ENCODE data around the gene COX20.
"Not testable (repeated sequence)": the region's sequence is repeated elsewhere in the genome, so short reads cannot be mapped to it uniquely, and the experiment has no call there.

The COX20 gene

DNA sequence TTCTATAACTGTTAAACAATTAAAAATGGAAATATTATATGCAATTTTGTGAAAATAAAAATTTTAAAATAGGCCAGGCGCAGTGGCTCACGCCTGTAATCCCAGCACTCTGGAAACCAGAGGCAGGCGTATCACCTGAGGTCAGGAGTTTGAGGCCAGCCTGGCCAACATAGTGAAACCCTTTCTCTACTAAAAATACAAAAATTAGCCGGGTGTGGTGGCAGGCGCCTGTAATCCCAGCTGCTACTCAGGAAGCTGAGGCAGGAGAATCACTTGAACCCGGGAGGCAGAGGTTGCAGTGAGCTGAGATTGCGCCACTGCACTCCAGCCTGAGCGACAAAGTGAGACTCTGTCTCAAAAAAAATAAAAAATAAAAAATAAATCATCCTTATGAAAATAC lies 2.2 kb upstream of the COX20 start:
- 73% methylated on average over 6 of the region's 8 CpGs for WGBS
- H2AFZ ChIP-seq (ENCODE audit: low read depth, low read length); H2AK5ac ChIP-seq (ENCODE audit: low read length, severe bottlenecking); H3K18ac ChIP-seq (ENCODE audit: low read depth in 1 of 2, low read length in 2 of 2); H4K91ac ChIP-seq (ENCODE audit: low read length); H2BK12ac ChIP-seq (ENCODE audit: low read length in 2 of 2); H4K8ac ChIP-seq (ENCODE audit: low read length); H3K14ac ChIP-seq (ENCODE audit: low read length in 2 of 2); H3K27me3 ChIP-seq (ENCODE audit: control insufficient read depth in 1 of 2, insufficient read depth in 1 of 2, low read length in 2 of 2); H3K4ac ChIP-seq (ENCODE audit: low read depth in 1 of 2, low read length in 2 of 2); H2BK15ac ChIP-seq (ENCODE audit: low read depth, poor library complexity, severe bottlenecking); H3K79me1 ChIP-seq (replicated peaks; ENCODE audit: low read length, poor library complexity, severe bottlenecking); H3K9me3 ChIP-seq (ENCODE audit: control insufficient read depth, low read length); H3K23ac ChIP-seq (ENCODE audit: low read length in 2 of 2); H3K4me1 ChIP-seq (ENCODE audit: control insufficient read depth, insufficient read depth, low read depth, low read length); DNase-seq; H3K27ac ChIP-seq (ENCODE audit: low read length, poor library complexity, severe bottlenecking); H3K4me2 ChIP-seq (ENCODE audit: low read length, poor library complexity, severe bottlenecking); H2BK120ac ChIP-seq (ENCODE audit: low read depth, low read length); H2BK5ac ChIP-seq (ENCODE audit: low read depth, low read length, poor library complexity, severe bottlenecking): not testable (repeated sequence)
- peak overlapping the region in 1 of 2 experiments; percentile 90 for H3K4me3 ChIP-seq (ENCODE audit: insufficient read depth in 1 of 2, low read depth in 1 of 2, low read length in 2 of 2)
- H3K9ac ChIP-seq (ENCODE audit: low read length) = peak overlapping the region; percentile 98
- H3K36me3 ChIP-seq (ENCODE audit: control insufficient read depth in 1 of 2, insufficient read depth in 2 of 2, low read depth in 1 of 2, low read length in 2 of 2) = peaks cover 0 to 11% of the 10 kb centered on the region in 2 experiments

DNA sequence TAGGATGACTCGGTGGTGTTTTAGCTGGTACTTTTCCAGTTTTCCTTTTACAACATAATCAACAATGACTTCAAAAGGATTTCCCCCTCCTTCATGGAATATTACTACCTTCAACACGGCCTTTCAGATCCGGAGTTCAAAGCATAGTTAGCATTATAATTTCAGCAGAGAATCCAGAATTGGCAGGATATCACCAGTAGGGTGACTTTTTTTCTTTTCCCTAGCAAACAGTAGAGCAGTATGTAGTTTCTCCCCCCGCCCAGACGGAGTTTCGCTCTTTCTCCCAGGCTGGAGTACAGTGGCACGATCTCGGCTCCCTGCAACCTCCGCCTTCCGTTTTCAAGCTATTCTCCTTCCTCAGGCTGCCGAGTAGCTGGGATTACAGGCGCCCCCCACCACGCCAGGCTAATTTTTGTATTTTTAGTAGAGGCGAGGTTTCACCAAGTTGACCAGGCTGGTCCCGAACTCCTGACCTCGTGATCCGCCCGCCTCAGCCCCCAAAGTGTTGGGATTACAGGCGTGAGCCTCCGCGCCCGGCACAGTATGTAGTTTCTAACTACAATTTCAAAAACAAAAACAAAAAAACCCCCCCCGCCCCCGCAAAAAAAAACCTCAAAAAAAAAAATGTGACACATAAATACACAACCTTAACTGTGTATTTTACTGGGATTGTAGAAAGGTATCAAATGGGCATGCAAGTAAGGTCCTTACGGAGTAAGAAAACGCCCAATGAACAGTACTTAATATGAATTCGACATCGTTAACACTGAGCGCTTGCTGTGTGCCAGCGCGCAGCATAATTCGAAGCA lies 1.5 kb upstream of the COX20 start:
- Histone ChIP-seq H2AK5ac (ENCODE audit: low read length, severe bottlenecking) (no peak overlapping the region), H3K9me3 (ENCODE audit: control insufficient read depth, low read length) (no peaks in the 10 kb centered on the region), H3K27ac (ENCODE audit: low read length, poor library complexity, severe bottlenecking) (peak overlapping the region; percentile 98), H3K27me3 (ENCODE audit: control insufficient read depth in 1 of 2, insufficient read depth in 1 of 2, low read length in 2 of 2) (no peaks in the 10 kb centered on the region), H3K36me3 (ENCODE audit: control insufficient read depth in 1 of 2, insufficient read depth in 2 of 2, low read depth in 1 of 2, low read length in 2 of 2) (peaks cover 3 to 15% of the 10 kb centered on the region in 2 experiments), H3K4me2 (ENCODE audit: low read length, poor library complexity, severe bottlenecking) (peak overlapping the region; percentile 77), H3K23ac (ENCODE audit: low read length in 2 of 2) (no peak overlapping the region), H2BK5ac (ENCODE audit: low read depth, low read length, poor library complexity, severe bottlenecking) (peak overlapping the region; percentile 81), H3K79me1 (replicated peaks; ENCODE audit: low read length, poor library complexity, severe bottlenecking) (peaks cover 1% of the 10 kb centered on the region), H3K4me3 (ENCODE audit: insufficient read depth in 1 of 2, low read depth in 1 of 2, low read length in 2 of 2) (peak overlapping the region; percentile 37 to 90), H2BK12ac (ENCODE audit: low read length in 2 of 2) (no peak overlapping the region), H3K4ac (ENCODE audit: low read depth in 1 of 2, low read length in 2 of 2) (peak overlapping the region; percentile 35 to 86), H2BK120ac (ENCODE audit: low read depth, low read length) (peak overlapping the region; percentile 15), H2BK15ac (ENCODE audit: low read depth, poor library complexity, severe bottlenecking) (peak overlapping the region; percentile 23), H2AFZ (ENCODE audit: low read depth, low read length) (peak overlapping the region; percentile 69), H4K91ac (ENCODE audit: low read length) (peak overlapping the region; percentile 75), H3K4me1 (ENCODE audit: control insufficient read depth, insufficient read depth, low read depth, low read length) (no peaks in the 10 kb centered on the region), H4K8ac (ENCODE audit: low read length) (peak overlapping the region; percentile 93), H3K14ac (ENCODE audit: low read length in 2 of 2) (no peak overlapping the region), H3K9ac (ENCODE audit: low read length) (peak overlapping the region; percentile 98), H3K18ac (ENCODE audit: low read depth in 1 of 2, low read length in 2 of 2) (peak overlapping the region; percentile 79 to 82)
- 18% methylated on average over 26 of the region's 32 CpGs for WGBS
- peak; percentile 83 for DNase-seq

DNA sequence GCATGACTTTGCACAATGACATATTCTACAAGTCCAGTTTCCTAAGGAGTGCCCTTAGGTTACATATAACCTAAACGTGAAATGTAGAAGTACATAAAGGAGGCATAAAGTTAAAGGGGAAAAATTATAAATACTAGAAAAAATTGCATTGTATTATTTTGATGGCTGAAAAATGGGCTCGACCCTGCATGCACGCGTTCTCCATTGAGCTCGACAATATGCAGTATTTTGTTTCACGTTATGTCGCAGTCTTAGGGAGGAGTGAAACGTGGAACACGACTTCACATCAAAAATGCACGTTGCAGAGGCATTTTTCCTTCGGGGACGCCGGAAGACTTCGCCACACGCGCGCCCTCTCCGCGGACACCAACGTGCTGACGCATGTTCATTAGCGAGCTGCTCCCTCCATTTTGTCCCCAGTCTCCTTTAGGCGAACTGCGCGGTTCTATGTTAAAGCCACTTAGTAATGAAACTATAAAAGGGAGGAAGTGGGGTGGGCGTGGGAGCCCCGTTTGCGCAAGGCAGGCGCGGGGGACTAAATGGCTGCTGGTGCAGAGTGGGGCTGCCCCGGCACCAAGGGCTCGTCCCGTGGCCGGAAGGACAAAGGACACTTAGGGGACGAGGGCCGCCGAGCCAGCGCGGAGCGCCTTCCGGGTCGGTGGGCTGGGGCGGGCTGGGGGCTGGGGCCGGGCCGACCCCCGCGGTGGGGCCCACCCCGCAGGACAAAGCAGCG lies 749 bp upstream of the COX20 start:
- WGBS = under 1% methylated on average over 39 of the region's 49 CpGs
- no peaks in the 10 kb centered on the region for H3K27me3 ChIP-seq (ENCODE audit: control insufficient read depth in 1 of 2, insufficient read depth in 1 of 2, low read length in 2 of 2)
- H2BK120ac ChIP-seq (ENCODE audit: low read depth, low read length) = peak overlapping the region; percentile 95
- peak overlapping the region in 1 of 2 experiments; percentile 78 for H3K14ac ChIP-seq (ENCODE audit: low read length in 2 of 2)
- H3K23ac ChIP-seq (ENCODE audit: low read length in 2 of 2) = no peak overlapping the region
- peaks cover 4 to 23% of the 10 kb centered on the region in 2 experiments for H3K36me3 ChIP-seq (ENCODE audit: control insufficient read depth in 1 of 2, insufficient read depth in 2 of 2, low read depth in 1 of 2, low read length in 2 of 2)
- H3K79me1 ChIP-seq (replicated peaks; ENCODE audit: low read length, poor library complexity, severe bottlenecking) = peaks cover 1% of the 10 kb centered on the region
- H4K8ac ChIP-seq (ENCODE audit: low read length) = peak overlapping the region; percentile 99
- H2AK5ac ChIP-seq (ENCODE audit: low read length, severe bottlenecking) = peak overlapping the region; percentile 40
- peak; percentile 97 for DNase-seq
- H3K9ac ChIP-seq (ENCODE audit: low read length) = peak overlapping the region; percentile 98
- peak overlapping the region; percentile 94 to 100 for H3K18ac ChIP-seq (ENCODE audit: low read depth in 1 of 2, low read length in 2 of 2)
- H2BK15ac ChIP-seq (ENCODE audit: low read depth, poor library complexity, severe bottlenecking) = peak overlapping the region; percentile 49
- peak overlapping the region; percentile 73 to 97 for H3K4ac ChIP-seq (ENCODE audit: low read depth in 1 of 2, low read length in 2 of 2)
- peak overlapping the region; percentile 91 for H4K91ac ChIP-seq (ENCODE audit: low read length)
- H3K4me3 ChIP-seq (ENCODE audit: insufficient read depth in 1 of 2, low read depth in 1 of 2, low read length in 2 of 2) = peak overlapping the region; percentile 87 to 90
- H2AFZ ChIP-seq (ENCODE audit: low read depth, low read length) = peak overlapping the region; percentile 77
- H2BK5ac ChIP-seq (ENCODE audit: low read depth, low read length, poor library complexity, severe bottlenecking) = peak overlapping the region; percentile 97
- no peaks in the 10 kb centered on the region for H3K9me3 ChIP-seq (ENCODE audit: control insufficient read depth, low read length)
- H2BK12ac ChIP-seq (ENCODE audit: low read length in 2 of 2) = no peak overlapping the region
- H3K4me1 ChIP-seq (ENCODE audit: control insufficient read depth, insufficient read depth, low read depth, low read length) = no peaks in the 10 kb centered on the region
- H3K27ac ChIP-seq (ENCODE audit: low read length, poor library complexity, severe bottlenecking) = peak overlapping the region; percentile 98
- H3K4me2 ChIP-seq (ENCODE audit: low read length, poor library complexity, severe bottlenecking) = peak overlapping the region; percentile 77

DNA sequence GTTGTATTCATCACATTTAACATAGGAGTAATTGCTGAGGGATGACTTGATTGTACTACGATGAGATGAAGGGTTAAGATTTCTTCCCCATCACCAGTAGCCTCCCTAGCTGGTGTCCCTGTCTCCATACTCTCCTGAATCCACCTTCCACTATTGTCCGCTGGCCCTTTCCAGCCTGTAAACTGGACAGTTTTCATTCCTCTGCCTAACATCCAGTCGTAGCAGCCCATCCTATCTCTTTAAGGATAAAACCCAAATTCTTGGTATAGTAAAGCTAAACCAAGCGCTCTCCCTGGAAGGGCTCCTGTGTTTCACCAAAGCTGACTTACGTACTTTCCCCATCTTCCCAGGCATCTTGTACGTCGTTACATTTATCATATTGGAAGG lies 670 bp downstream of the COX20 start:
- Histone ChIP-seq H2BK120ac (ENCODE audit: low read depth, low read length) (no peak overlapping the region), H3K4me2 (ENCODE audit: low read length, poor library complexity, severe bottlenecking) (peak overlapping the region; percentile 88), H3K4me1 (ENCODE audit: control insufficient read depth, insufficient read depth, low read depth, low read length) (peaks cover 2% of the 10 kb centered on the region), H3K9me3 (ENCODE audit: control insufficient read depth, low read length) (no peaks in the 10 kb centered on the region), H3K18ac (ENCODE audit: low read depth in 1 of 2, low read length in 2 of 2) (peak overlapping the region; percentile 24 to 89), H3K36me3 (ENCODE audit: control insufficient read depth in 1 of 2, insufficient read depth in 2 of 2, low read depth in 1 of 2, low read length in 2 of 2) (peaks cover 4 to 37% of the 10 kb centered on the region in 2 experiments), H3K14ac (ENCODE audit: low read length in 2 of 2) (no peak overlapping the region), H3K27me3 (ENCODE audit: control insufficient read depth in 1 of 2, insufficient read depth in 1 of 2, low read length in 2 of 2) (no peaks in the 10 kb centered on the region), H2AFZ (ENCODE audit: low read depth, low read length) (no peak overlapping the region), H3K27ac (ENCODE audit: low read length, poor library complexity, severe bottlenecking) (peak overlapping the region; percentile 91), H2BK15ac (ENCODE audit: low read depth, poor library complexity, severe bottlenecking) (no peak overlapping the region), H2BK5ac (ENCODE audit: low read depth, low read length, poor library complexity, severe bottlenecking) (no peak overlapping the region), H3K79me1 (replicated peaks; ENCODE audit: low read length, poor library complexity, severe bottlenecking) (peaks cover 1% of the 10 kb centered on the region), H2AK5ac (ENCODE audit: low read length, severe bottlenecking) (peak overlapping the region; percentile 77), H3K4ac (ENCODE audit: low read depth in 1 of 2, low read length in 2 of 2) (no peak overlapping the region), H2BK12ac (ENCODE audit: low read length in 2 of 2) (no peak overlapping the region), H3K23ac (ENCODE audit: low read length in 2 of 2) (no peak overlapping the region), H4K8ac (ENCODE audit: low read length) (no peak overlapping the region), H3K9ac (ENCODE audit: low read length) (peak overlapping the region; percentile 98), H3K4me3 (ENCODE audit: insufficient read depth in 1 of 2, low read depth in 1 of 2, low read length in 2 of 2) (peak overlapping the region; percentile 26 to 90), H4K91ac (ENCODE audit: low read length) (no peak overlapping the region)
- WGBS = 1% methylated on average over 4 of the region's 7 CpGs
- DNase-seq = peak; percentile 58

All from mesenchymal stem cell (in vitro differentiated cells and primary cell).